ENCODE data around the gene OPTC.

DNA sequence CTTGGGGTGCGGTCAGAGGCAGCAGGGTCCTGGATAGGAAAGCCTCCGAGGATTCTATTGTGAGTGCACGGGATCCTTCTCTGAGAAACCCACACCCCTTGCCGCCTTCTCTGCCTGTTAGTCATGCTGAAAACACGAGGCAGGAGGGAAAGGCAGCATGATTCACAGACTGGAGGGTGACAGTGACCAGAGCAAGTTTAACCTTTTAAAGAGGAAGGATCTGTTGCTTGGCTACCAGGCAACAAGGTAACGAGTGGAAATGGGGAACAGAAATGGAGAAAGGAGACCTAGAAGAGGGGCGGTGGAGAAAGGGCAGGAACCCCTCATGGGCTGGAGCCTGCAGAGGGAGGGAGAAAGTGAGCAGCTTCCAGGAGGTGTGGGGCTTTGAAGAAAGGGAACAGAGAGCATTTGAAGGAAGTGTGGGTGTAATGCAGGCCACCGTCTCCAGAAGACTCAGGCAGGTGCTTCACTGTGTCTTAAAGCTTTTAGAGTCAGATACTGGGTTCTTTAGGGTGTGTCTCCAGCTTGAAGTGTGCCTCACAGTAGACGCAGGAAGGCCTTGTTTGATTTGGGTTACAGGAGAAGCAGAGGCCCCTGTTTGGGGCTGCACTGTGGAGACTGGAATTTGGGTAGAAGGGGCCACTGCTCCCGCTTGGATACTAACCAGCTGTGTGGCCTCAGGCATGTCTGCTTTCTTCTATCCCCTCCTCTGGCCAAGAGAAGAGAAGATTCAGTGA, 19.1 kb downstream of the OPTC start:
- TF ChIP-seq, protein P1, sequence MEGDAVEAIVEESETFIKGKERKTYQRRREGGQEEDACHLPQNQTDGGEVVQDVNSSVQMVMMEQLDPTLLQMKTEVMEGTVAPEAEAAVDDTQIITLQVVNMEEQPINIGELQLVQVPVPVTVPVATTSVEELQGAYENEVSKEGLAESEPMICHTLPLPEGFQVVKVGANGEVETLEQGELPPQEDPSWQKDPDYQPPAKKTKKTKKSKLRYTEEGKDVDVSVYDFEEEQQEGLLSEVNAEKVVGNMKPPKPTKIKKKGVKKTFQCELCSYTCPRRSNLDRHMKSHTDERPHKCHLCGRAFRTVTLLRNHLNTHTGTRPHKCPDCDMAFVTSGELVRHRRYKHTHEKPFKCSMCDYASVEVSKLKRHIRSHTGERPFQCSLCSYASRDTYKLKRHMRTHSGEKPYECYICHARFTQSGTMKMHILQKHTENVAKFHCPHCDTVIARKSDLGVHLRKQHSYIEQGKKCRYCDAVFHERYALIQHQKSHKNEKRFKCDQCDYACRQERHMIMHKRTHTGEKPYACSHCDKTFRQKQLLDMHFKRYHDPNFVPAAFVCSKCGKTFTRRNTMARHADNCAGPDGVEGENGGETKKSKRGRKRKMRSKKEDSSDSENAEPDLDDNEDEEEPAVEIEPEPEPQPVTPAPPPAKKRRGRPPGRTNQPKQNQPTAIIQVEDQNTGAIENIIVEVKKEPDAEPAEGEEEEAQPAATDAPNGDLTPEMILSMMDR (IDR thresholded peaks at IDR 0.05): no peak
- TF ChIP-seq POLR2A (IDR thresholded peaks at IDR 0.05) (no peak), EP300 (IDR thresholded peaks at IDR 0.05) (peak in 2 of 4 donors; percentile 65 to 95), POLR2AphosphoS5 (IDR thresholded peaks at IDR 0.05) (peak; percentile 78 to 95 (median 88))

Data from sigmoid colon (tissue), 4 donors.